Activated CD4-positive, alpha-beta T cell treated with anti-CD3 and anti-CD28 coated beads, Interleukin-2, amount 10 ng/mL, durations not matched to agents 7 days and 5 days (primary cell): ENCODE data around the gene CDAN1. TPM values are rescaled to one million over a fixed set of nuclear protein-coding genes. Genes with fewer than 3 reads are reported as not detected.

Source experiments
- CTCF ChIA-PET: fragments of 350-600 bp; sonication (Branson Sonifier 250); formaldehyde crosslinking; loops from one replicate; lab custom pipeline; 2021; ENCODE audit warnings: antibody characterized with exemption; lab: Charles Lee
- POLR2A ChIA-PET: fragments of 350-600 bp; sonication (Branson Sonifier 250); formaldehyde crosslinking; loops from one replicate; lab custom pipeline; 2021; ENCODE audit warnings: antibody characterized with exemption; lab: Charles Lee
- DNase-seq: peaks from one replicate; pipeline ENCODE4 v3.0.0-alpha.2; 2020
- H3K27ac Mint-ChIP-seq: one replicate; pipeline ENCODE4 v1.8.0; 2021; ENCODE audit warnings: mild to moderate bottlenecking, moderate library complexity, mixed read lengths
- H3K27me3 Mint-ChIP-seq: one replicate; pipeline ENCODE4 v1.8.0; 2021; ENCODE audit warnings: mixed read lengths
- H3K36me3 Mint-ChIP-seq: one replicate; pipeline ENCODE4 v1.8.0; 2021; ENCODE audit warnings: low read depth, mixed read lengths
- H3K4me1 Mint-ChIP-seq: one replicate; pipeline ENCODE4 v1.8.0; 2021; ENCODE audit warnings: mixed read lengths
- H3K4me3 Mint-ChIP-seq: one replicate; pipeline ENCODE4 v1.8.0; 2021; ENCODE audit warnings: mild to moderate bottlenecking, moderate library complexity, mixed read lengths
- H3K9me3 Mint-ChIP-seq: one replicate; pipeline ENCODE4 v1.8.0; 2021; ENCODE audit warnings: mixed read lengths
- total RNA-seq, 2 experiments: library from RNA; stranded (reverse); gene quantifications; one replicate each; pipeline ENCODE4 v1.2.3, GENCODE V29; 2021

CDAN1 gene
- total RNA-seq, 2 experiments from 2014 or later = 23.8 to 25.2 TPM

- no peak for DNase-seq
- POLR2A ChIA-PET = no interaction called here
- Mint-ChIP-seq H3K4me1 (no peaks in the 10 kb centered on the region), H3K27ac (no peak overlapping the region), H3K9me3 (no peaks in the 10 kb centered on the region), H3K4me3 (no peak overlapping the region), H3K36me3 (peaks cover 5% of the 10 kb centered on the region), H3K27me3 (no peaks in the 10 kb centered on the region)
- CTCF ChIA-PET = interaction anchor here (0.6 kb wide), 1 partner anchor 13 kb away, joined by 4 read pairs; no protein-coding TSS in a partner anchor
Measured at GRCh38 chr15:42719043-42719442, 17.9 kb downstream of the CDAN1 start.

- no peaks in the 10 kb centered on the region for H3K27me3 Mint-ChIP-seq
- no peak for DNase-seq
- no peak overlapping the region for H3K27ac Mint-ChIP-seq
- no peaks in the 10 kb centered on the region for H3K4me1 Mint-ChIP-seq
- H3K9me3 Mint-ChIP-seq = no peaks in the 10 kb centered on the region
- H3K4me3 Mint-ChIP-seq = no peak overlapping the region
- ChIA-PET POLR2A (no interaction called here), CTCF (interaction anchor here (1.3 to 2.2 kb wide), 2 partner anchors 13 to 20 kb away, joined by 5 read pairs; no protein-coding TSS in a partner anchor)
- H3K36me3 Mint-ChIP-seq = no peaks in the 10 kb centered on the region
Measured at GRCh38 chr15:42716626-42717025, 20.3 kb downstream of the CDAN1 start.

- H3K9me3 Mint-ChIP-seq = no peaks in the 10 kb centered on the region
- no peaks in the 10 kb centered on the region for H3K27me3 Mint-ChIP-seq
- no peak overlapping the region for H3K4me3 Mint-ChIP-seq
- DNase-seq = no peak
- CTCF ChIA-PET = interaction anchor here (1.3 to 2.2 kb wide), 2 partner anchors 12 to 20 kb away, joined by 5 read pairs; no protein-coding TSS in a partner anchor
- H3K36me3 Mint-ChIP-seq = no peaks in the 10 kb centered on the region
- H3K4me1 Mint-ChIP-seq = no peaks in the 10 kb centered on the region
- POLR2A ChIA-PET = no interaction called here
- H3K27ac Mint-ChIP-seq = no peak overlapping the region
Measured at GRCh38 chr15:42716125-42716524, 20.8 kb downstream of the CDAN1 start.

GRCh38 chr15:42712584-42712983 is 24.3 kb downstream of the CDAN1 start:
- Mint-ChIP-seq H3K27me3 (no peaks in the 10 kb centered on the region), H3K9me3 (no peaks in the 10 kb centered on the region), H3K27ac (no peak overlapping the region), H3K36me3 (no peaks in the 10 kb centered on the region), H3K4me1 (peaks cover 5% of the 10 kb centered on the region), H3K4me3 (no peak overlapping the region)
- ChIA-PET POLR2A (no interaction called here), CTCF (interaction anchor here (0.6 to 1.7 kb wide), 3 partner anchors 10 to 78 kb away, joined by 3 to 4 read pairs (median 4); no protein-coding TSS in a partner anchor)
- DNase-seq = no peak

- DNase-seq = no peak
- Mint-ChIP-seq H3K36me3 (peaks cover 2% of the 10 kb centered on the region), H3K27me3 (no peaks in the 10 kb centered on the region), H3K4me3 (no peak overlapping the region), H3K27ac (no peak overlapping the region), H3K9me3 (no peaks in the 10 kb centered on the region), H3K4me1 (peaks cover 5% of the 10 kb centered on the region)
- CTCF ChIA-PET = interaction anchor here (0.7 to 1.7 kb wide), 3 partner anchors 10 to 19 kb away, joined by 3 to 4 read pairs (median 4); no protein-coding TSS in a partner anchor
- POLR2A ChIA-PET = no interaction called here
Measured at GRCh38 chr15:42711746-42712145, 25.2 kb downstream of the CDAN1 start.

GRCh38 chr15:42710662-42711061 is 26.3 kb downstream of the CDAN1 start:
- Mint-ChIP-seq H3K27me3 (no peaks in the 10 kb centered on the region), H3K27ac (no peak overlapping the region), H3K36me3 (peaks cover 2% of the 10 kb centered on the region), H3K4me3 (no peak overlapping the region), H3K9me3 (no peaks in the 10 kb centered on the region), H3K4me1 (peaks cover 5% of the 10 kb centered on the region)
- ChIA-PET POLR2A (no interaction called here), CTCF (interaction anchor here (0.6 to 1.0 kb wide), 2 partner anchors 15 to 98 kb away, joined by 3 to 4 read pairs; no protein-coding TSS in a partner anchor)
- no peak for DNase-seq

GRCh38 chr15:42707873-42708544 is 28.9 kb downstream of the CDAN1 start:
- H3K9me3 Mint-ChIP-seq = no peaks in the 10 kb centered on the region
- no peak for DNase-seq
- no peak overlapping the region for H3K4me3 Mint-ChIP-seq
- ChIA-PET POLR2A (no interaction called here), CTCF (interaction anchor here (0.6 to 0.7 kb wide), 3 partner anchors 14 to 1089 kb away, joined by 3 to 5 read pairs (median 3); no protein-coding TSS in a partner anchor)
- H3K27me3 Mint-ChIP-seq = no peaks in the 10 kb centered on the region
- no peak overlapping the region for H3K27ac Mint-ChIP-seq
- peaks cover 8% of the 10 kb centered on the region for H3K4me1 Mint-ChIP-seq
- H3K36me3 Mint-ChIP-seq = peaks cover 2% of the 10 kb centered on the region

GRCh38 chr15:42707068-42707467 is 29.9 kb downstream of the CDAN1 start:
- Mint-ChIP-seq H3K27ac (no peak overlapping the region), H3K4me1 (peaks cover 8% of the 10 kb centered on the region), H3K27me3 (no peaks in the 10 kb centered on the region), H3K4me3 (no peak overlapping the region), H3K9me3 (no peaks in the 10 kb centered on the region), H3K36me3 (peaks cover 2% of the 10 kb centered on the region)
- ChIA-PET POLR2A (no interaction called here), CTCF (interaction anchor here (0.6 to 0.7 kb wide), 2 partner anchors 38 to 218 kb away, joined by 3 to 4 read pairs; no protein-coding TSS in a partner anchor)
- DNase-seq = no peak

- H3K4me3 Mint-ChIP-seq = no peak overlapping the region
- ChIA-PET CTCF (interaction anchor here (0.8 kb wide), 1 partner anchor 14 kb away, joined by 4 read pairs; no protein-coding TSS in a partner anchor), POLR2A (no interaction called here)
- peaks cover 8% of the 10 kb centered on the region for H3K4me1 Mint-ChIP-seq
- H3K27me3 Mint-ChIP-seq = no peaks in the 10 kb centered on the region
- no peak overlapping the region for H3K27ac Mint-ChIP-seq
- no peak for DNase-seq
- H3K36me3 Mint-ChIP-seq = peaks cover 6% of the 10 kb centered on the region
- no peaks in the 10 kb centered on the region for H3K9me3 Mint-ChIP-seq
Measured at GRCh38 chr15:42705336-42705735, 31.6 kb downstream of the CDAN1 start.

- no peak overlapping the region for H3K4me3 Mint-ChIP-seq
Measured at GRCh38 chr15:42704492-42704926, 32.4 kb downstream of the CDAN1 start.

GRCh38 chr15:42696626-42697025 is 40.3 kb downstream of the CDAN1 start:
- no peak for DNase-seq
- POLR2A ChIA-PET = no interaction called here
- H3K36me3 Mint-ChIP-seq = peaks cover 7% of the 10 kb centered on the region
- CTCF ChIA-PET = no interaction called here
- H3K9me3 Mint-ChIP-seq = no peaks in the 10 kb centered on the region
- H3K4me3 Mint-ChIP-seq = no peak overlapping the region
- no peak overlapping the region for H3K27ac Mint-ChIP-seq
- H3K27me3 Mint-ChIP-seq = no peaks in the 10 kb centered on the region
- peaks cover 1% of the 10 kb centered on the region for H3K4me1 Mint-ChIP-seq

More at GRCh38 chr15:42704492-42704926, 32.4 kb downstream of the CDAN1 start:
- Mint-ChIP-seq H3K9me3 (no peaks in the 10 kb centered on the region), H3K27me3 (no peaks in the 10 kb centered on the region), H3K36me3 (peaks cover 10% of the 10 kb centered on the region), H3K27ac (no peak overlapping the region), H3K4me1 (peaks cover 8% of the 10 kb centered on the region)
- CTCF ChIA-PET = interaction anchor here (1.3 kb wide), 1 partner anchor 12 kb away, joined by 5 read pairs; no protein-coding TSS in a partner anchor
- POLR2A ChIA-PET = no interaction called here
- peak; percentile 72 for DNase-seq

- no peak for DNase-seq
- ChIA-PET CTCF (interaction anchor here (0.9 kb wide), 1 partner anchor 10 kb away, joined by 3 read pairs; no protein-coding TSS in a partner anchor), POLR2A (no interaction called here)
- Mint-ChIP-seq H3K4me3 (no peak overlapping the region), H3K27ac (no peak overlapping the region), H3K9me3 (no peaks in the 10 kb centered on the region), H3K4me1 (peaks cover 11% of the 10 kb centered on the region), H3K27me3 (no peaks in the 10 kb centered on the region), H3K36me3 (peaks cover 5% of the 10 kb centered on the region)
Measured at GRCh38 chr15:42695527-42696071, 41.3 kb downstream of the CDAN1 start.

GRCh38 chr15:42694398-42694797 is 42.5 kb downstream of the CDAN1 start:
- POLR2A ChIA-PET = no interaction called here
- DNase-seq = no peak
- Mint-ChIP-seq H3K27me3 (no peaks in the 10 kb centered on the region), H3K9me3 (no peaks in the 10 kb centered on the region), H3K27ac (no peak overlapping the region), H3K36me3 (no peaks in the 10 kb centered on the region), H3K4me1 (peaks cover 16% of the 10 kb centered on the region), H3K4me3 (no peak overlapping the region)
- CTCF ChIA-PET = interaction anchor here (0.6 to 0.9 kb wide), 2 partner anchors 9 to 17 kb away, joined by 3 read pairs; no protein-coding TSS in a partner anchor
